AG10803 (cell line): ENCODE results near the gene SPRED3.

Experiments
- DNase-seq: peaks from one replicate; pipeline ENCODE4 v3.0.0; 2010; ENCODE audit warnings: low read depth
- H3K4me3 ChIP-seq: 2 replicates; pipeline ENCODE4 v1.5.1; 2011; ENCODE audit warnings: mild to moderate bottlenecking, low read length, control low read depth
- CTCF ChIP-seq: conservative IDR thresholded peaks from 2 replicates; pipeline ENCODE4 v1.5.1; 2011; ENCODE audit warnings: mild to moderate bottlenecking, low read length, control low read depth, inconsistent platforms

Gene SPRED3

GRCh38 chr19:38433268-38433733 is 44.8 kb downstream of the SPRED3 start, which contains the start of gene RYR1:
TSS of gene RYR1 (plus strand) at chr19:38433691. CDS start at chr19:38433830, 139 bp downstream.
- no peak within 1 kb of the TSS for H3K4me3 ChIP-seq
- TF ChIP-seq CTCF, result no peak
- no peak for DNase-seq

- TF ChIP-seq CTCF, result no peak
- no peak for DNase-seq
- H3K4me3 ChIP-seq, result no peak overlapping the region
These were observed 46.1 kb downstream of the SPRED3 start for GRCh38 chr19:38434549-38435051.

GRCh38 chr19:38437295-38437694 is 48.8 kb downstream of the SPRED3 start:
- no peak for DNase-seq
- no peak for TF ChIP-seq CTCF
- no peak overlapping the region for H3K4me3 ChIP-seq

GRCh38 chr19:38437917-38438316 is 49.4 kb downstream of the SPRED3 start:
- no peak for DNase-seq
- H3K4me3 ChIP-seq, result no peak overlapping the region
- TF ChIP-seq CTCF, result no peak

GRCh38 chr19:38440592-38440991 is 52.1 kb downstream of the SPRED3 start:
- DNase-seq, result no peak

GRCh38 chr19:38441657-38442348 is 53.3 kb downstream of the SPRED3 start:
- no peak overlapping the region for H3K4me3 ChIP-seq
- no peak for DNase-seq
- peak; percentile 16 for TF ChIP-seq CTCF

More at GRCh38 chr19:38440592-38440991, 52.1 kb downstream of the SPRED3 start:
- no peak overlapping the region for H3K4me3 ChIP-seq
- no peak for TF ChIP-seq CTCF

- no peak for DNase-seq
- no peak overlapping the region for H3K4me3 ChIP-seq
- TF ChIP-seq CTCF, result no peak
These were observed 54.2 kb downstream of the SPRED3 start for GRCh38 chr19:38442736-38443135.
